ENCODE results near the gene USP27X. TPM values are rescaled to one million over a fixed set of nuclear protein-coding genes. Genes with fewer than 3 reads are reported as not detected.

Gene USP27X
- total RNA-seq, 1 experiment from 2014 or later, result 2.7 TPM

- peak; percentile 41 for DNase-seq (ENCODE audit: low spot score)
Measured at GRCh38 chrX:49884290-49884862, 5.1 kb downstream of the USP27X start.

GRCh38 chrX:49892542-49892941, 13.3 kb downstream of the USP27X start:
- DNase-seq (ENCODE audit: low spot score), result no peak

DNA sequence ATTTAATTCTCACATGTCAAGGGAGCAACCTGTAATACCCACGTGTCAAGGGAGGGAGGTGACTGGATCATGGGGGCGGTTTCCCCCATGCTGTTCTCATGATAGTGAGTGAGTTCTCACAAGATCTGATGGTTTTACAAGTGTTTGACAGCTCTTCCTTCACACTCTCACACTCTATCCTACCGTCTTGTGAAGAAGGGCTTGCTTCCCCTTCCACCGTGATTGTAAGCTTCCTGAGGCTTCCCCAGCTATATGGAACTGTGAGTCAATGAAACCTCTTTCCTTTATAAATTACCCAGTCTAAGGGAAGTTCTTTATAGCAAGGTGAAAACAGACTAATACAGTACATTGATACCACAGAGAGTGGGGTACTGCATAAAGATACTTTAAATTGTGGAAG, 17.7 kb downstream of the USP27X start:
- DNase-seq (ENCODE audit: low spot score), result no peak

GRCh38 chrX:49901048-49901447, 21.8 kb downstream of the USP27X start:
- DNase-seq (ENCODE audit: low spot score), result no peak

DNA sequence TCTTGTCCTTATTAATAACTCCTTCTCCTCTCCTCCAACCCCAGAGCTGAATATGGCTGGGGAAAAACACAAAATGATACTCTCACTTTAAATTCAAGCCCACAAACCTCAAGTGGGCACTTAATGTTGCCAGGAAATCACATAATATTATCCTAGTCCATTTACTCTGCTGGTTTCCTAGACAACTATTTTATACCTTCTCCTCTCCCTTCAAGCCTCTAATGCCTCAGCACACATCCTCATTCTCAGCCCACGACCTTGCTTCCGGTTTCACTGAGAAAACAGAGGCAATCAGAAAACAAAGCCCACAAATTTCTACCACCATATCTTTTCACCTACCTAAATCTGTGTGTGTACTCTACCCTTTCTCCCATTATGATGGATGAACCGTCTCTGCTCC, 31.1 kb downstream of the USP27X start:
- no peak for DNase-seq (ENCODE audit: low spot score)

- DNase-seq (ENCODE audit: low spot score), result no peak
Measured at GRCh38 chrX:49912086-49912485, 32.8 kb downstream of the USP27X start.

DNA sequence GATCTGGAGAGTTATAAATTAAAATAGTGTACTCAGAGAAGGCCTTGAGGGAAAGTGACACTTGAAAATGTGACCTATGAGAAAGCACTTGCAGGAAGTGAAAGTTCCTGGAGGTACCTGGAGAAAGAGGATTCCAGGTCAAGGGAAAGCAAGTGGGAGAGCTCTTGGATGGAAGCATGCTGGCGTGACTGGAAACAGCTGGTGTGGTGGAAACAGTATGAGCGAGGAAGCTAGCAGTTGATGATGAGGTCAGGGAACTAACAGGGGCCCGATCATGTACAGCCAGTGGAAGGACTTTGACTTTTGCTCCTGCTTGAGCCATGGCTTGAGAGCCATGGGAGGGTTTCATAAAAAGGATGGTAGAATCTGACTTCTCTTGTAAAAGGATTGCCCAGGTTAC, 33.6 kb downstream of the USP27X start:
- no peak for DNase-seq (ENCODE audit: low spot score)

DNA sequence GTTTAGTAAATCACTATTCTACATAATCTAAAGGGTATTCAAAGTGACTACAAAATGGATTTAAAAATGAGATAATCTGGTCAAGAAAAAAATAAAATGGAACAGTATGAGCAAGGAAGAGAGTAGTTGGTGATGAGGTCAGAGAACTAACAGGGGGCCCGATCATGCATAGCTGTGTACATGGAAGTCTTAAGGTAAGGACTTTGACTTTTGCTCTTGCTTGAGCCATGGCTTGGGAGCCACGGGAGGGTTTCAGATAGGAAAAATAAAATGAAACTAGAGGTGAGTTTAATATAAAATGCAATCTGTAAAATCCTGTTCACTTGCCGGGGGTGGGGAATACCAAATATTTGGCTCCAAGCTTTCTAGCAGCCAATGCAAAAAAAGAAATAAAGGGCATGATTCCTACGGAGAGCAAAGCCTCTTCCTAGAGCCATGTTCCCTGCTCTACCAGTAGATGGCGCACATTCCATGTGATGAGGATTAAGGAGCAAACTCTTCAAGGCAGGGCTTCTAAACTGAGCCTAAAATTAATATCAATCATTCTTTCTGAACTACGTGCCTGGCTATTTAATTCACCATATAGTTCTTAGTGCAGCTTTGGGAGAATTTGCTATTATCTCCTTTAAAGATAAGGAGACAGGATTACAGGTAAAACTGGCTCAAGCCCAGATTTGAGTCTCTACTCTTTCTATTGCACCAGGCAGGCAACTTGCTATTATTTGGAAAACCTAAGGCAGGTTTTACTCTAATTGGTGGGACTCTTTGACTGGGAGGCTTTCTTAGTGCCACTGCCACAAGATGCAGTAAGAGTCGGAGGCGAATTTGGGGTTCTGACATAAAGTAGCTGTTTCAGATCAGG, 36.3 kb downstream of the USP27X start:
- DNase-seq (ENCODE audit: low spot score), result peak; percentile 30

DNA sequence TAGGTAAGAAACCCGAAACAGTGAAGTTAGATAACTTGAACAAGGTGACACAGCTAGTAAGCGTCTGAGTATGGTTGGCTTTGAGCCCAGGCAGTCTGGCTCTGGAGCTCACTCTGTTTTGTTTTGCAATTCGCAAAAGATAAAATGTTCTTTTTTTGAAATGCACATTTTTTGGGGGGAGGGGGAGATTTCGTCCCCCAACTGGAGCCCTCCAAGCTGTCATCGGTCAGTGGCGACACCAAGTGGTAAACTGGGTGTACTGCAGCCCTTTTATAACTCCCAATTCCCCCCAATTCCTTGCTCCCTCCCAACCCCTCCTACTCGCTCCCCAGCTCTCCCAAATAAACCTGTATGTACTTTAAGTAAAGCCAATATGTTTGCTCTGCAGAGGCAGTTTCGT, 40.3 kb downstream of the USP27X start:
- DNase-seq (ENCODE audit: low spot score), result peak; percentile 13

- DNase-seq (ENCODE audit: low spot score), result no peak
Measured at GRCh38 chrX:49921109-49921508, 41.8 kb downstream of the USP27X start.

GRCh38 chrX:49922291-49923241, 43.3 kb downstream of the USP27X start, which contains the start of gene CLCN5:
TSS of gene CLCN5 (plus strand) at chrX:49922596. CDS start at chrX:49925299, 2,703 bp downstream.
- DNase-seq (ENCODE audit: low spot score), result peak; percentile 88

- no peak for DNase-seq (ENCODE audit: low spot score)
Measured at GRCh38 chrX:49925176-49925575, 45.9 kb downstream of the USP27X start.

- DNase-seq (ENCODE audit: low spot score), result no peak
Measured at GRCh38 chrX:49930039-49930438, 50.8 kb downstream of the USP27X start.

Other genes starting within 250 kb of the USP27X start
- 1.1 TPM in 1 of 2 replicates, not detected in the other for gene PAGE1, start 183.5 kb upstream of the USP27X start, total RNA-seq (2014; rRNA removed; shearing (Covaris generic))
- not detected in 2 replicates for gene PAGE4, start 50.2 kb upstream of the USP27X start, total RNA-seq (2014; rRNA removed; shearing (Covaris generic))
- gene CLCN5, start 43.1 kb downstream of the USP27X start, total RNA-seq (2014; rRNA removed; shearing (Covaris generic)), result 5.8 and 8.6 TPM in 2 replicates

Data from A172 (cell line).